Right atrium auricular region (tissue), 2 donors: ENCODE results near the gene ADIG. TPM values are rescaled to one million over a fixed set of nuclear protein-coding genes. Genes with fewer than 3 reads are reported as not detected.

Experiments used
- DNase-seq: peaks from one replicate; pipeline ENCODE4 v3.0.0-alpha.2; 2019; ENCODE audit warnings: low spot score
- H3K27ac ChIP-seq, 2 donors: fragments of 200-600 bp; sonication (generic); 1 replicate in 1 of 2; 2 replicates in 1 of 2; pipeline ENCODE4 v1.5.1; 2016 to 2019
- H3K27me3 ChIP-seq, 2 donors: fragments of 200-600 bp; sonication (generic); one replicate each; pipeline versions ENCODE4 v1.5.1 to v1.6.0; 2017 to 2019
- H3K36me3 ChIP-seq: fragments of 200-600 bp; sonication (generic); one replicate; pipeline ENCODE4 v1.5.1; 2016
- H3K4me1 ChIP-seq, 2 donors: fragments of 200-600 bp; sonication (generic); one replicate each; pipeline versions ENCODE4 v1.5.1 to v1.6.0; 2017 to 2019
- H3K4me3 ChIP-seq, 2 donors: fragments of 200-600 bp; sonication (generic); 1 replicate in 1 of 2; 2 replicates in 1 of 2; pipeline ENCODE4 v1.5.1; 2017 to 2019; ENCODE audit warnings: mild to moderate bottlenecking in 1 of 2, moderate library complexity in 1 of 2
- H3K9me3 ChIP-seq, 2 donors: fragments of 200-600 bp; sonication (generic); one replicate each; pipeline ENCODE4 v1.5.1; 2019
- total RNA-seq, 2 donors: library from RNA; depleted of rRNA; stranded (reverse); fragments of >200 nt; gene quantifications; one replicate each; pipeline ENCODE4 v1.1.0, GENCODE V29; 2016
- TF ChIP-seq, protein P1 (sequence below), 2 donors: fragments of 200-600 bp; sonication (generic); IDR thresholded peaks; one replicate each; pipeline ENCODE4 v1.5.1; 2019; ENCODE audit warnings: antibody characterized with exemption in 2 of 2

The ADIG gene
- total RNA-seq: not detected

DNA sequence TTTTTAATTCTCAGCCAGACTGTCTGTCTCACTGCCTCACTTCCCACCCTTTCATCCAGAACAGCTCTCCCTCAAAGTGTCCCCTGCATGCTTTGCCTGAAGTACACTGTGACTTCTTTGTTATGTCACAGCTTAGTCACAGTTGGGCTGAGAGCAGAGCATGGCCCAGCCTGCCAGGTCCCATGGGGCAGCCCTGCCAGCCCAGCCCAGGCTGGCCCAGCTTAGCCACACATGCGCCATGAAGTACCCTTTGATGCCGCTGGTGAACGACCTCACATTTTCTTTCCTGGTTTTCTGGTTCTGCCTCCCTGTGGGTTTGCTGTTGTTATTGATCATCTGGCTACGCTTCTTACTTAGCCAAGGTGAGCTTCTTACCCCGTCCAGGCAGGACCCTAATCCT lies at the start of gene ADIG:
TSS of gene ADIG (plus strand) at position 185 of the 400 bp plus-strand sequence. CDS start at position 239, 54 bp downstream.
- Histone ChIP-seq H3K4me3 (no peak within 1 kb of the TSS), H3K9me3 (no peaks in the 10 kb centered on the region), H3K27ac (peak within 1 kb of the TSS in 1 of 2 donors; percentile 4), H3K4me1 (peaks cover 0 to 27% of the 10 kb centered on the region in 2 donors), H3K36me3 (peaks cover 3% of the 10 kb centered on the region), H3K27me3 (no peaks in the 10 kb centered on the region)
- no peak for DNase-seq
- TF ChIP-seq, protein P1, sequence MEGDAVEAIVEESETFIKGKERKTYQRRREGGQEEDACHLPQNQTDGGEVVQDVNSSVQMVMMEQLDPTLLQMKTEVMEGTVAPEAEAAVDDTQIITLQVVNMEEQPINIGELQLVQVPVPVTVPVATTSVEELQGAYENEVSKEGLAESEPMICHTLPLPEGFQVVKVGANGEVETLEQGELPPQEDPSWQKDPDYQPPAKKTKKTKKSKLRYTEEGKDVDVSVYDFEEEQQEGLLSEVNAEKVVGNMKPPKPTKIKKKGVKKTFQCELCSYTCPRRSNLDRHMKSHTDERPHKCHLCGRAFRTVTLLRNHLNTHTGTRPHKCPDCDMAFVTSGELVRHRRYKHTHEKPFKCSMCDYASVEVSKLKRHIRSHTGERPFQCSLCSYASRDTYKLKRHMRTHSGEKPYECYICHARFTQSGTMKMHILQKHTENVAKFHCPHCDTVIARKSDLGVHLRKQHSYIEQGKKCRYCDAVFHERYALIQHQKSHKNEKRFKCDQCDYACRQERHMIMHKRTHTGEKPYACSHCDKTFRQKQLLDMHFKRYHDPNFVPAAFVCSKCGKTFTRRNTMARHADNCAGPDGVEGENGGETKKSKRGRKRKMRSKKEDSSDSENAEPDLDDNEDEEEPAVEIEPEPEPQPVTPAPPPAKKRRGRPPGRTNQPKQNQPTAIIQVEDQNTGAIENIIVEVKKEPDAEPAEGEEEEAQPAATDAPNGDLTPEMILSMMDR (IDR thresholded peaks at IDR 0.05): no peak

DNA sequence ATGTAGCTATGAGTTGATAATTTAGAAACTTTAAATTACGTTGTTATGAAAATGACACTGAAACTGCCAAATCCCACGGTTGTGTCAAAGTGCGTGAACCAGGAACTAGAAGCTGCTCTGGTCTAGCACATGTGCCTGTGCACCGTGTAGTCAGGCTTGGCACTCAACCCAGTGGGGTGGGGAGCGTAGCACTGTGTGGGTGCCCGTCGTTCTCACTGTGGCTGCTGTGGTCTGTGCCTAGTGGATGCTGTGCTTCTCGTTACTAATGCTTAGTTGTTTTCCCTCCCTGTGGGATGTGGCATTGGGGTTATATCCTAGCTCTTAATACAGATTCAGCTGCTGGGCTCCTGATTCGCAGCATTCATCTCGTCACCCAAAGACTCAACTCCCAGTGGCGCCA lies 46.2 kb upstream of the ADIG start:
- TF ChIP-seq, protein P1 (IDR thresholded peaks at IDR 0.05): no peak
- Histone ChIP-seq H3K27ac (no peak overlapping the region), H3K36me3 (peaks cover 83% of the 10 kb centered on the region), H3K27me3 (no peaks in the 10 kb centered on the region), H3K9me3 (no peaks in the 10 kb centered on the region), H3K4me1 (no peaks in the 10 kb centered on the region), H3K4me3 (no peak overlapping the region)
- DNase-seq: no peak

DNA sequence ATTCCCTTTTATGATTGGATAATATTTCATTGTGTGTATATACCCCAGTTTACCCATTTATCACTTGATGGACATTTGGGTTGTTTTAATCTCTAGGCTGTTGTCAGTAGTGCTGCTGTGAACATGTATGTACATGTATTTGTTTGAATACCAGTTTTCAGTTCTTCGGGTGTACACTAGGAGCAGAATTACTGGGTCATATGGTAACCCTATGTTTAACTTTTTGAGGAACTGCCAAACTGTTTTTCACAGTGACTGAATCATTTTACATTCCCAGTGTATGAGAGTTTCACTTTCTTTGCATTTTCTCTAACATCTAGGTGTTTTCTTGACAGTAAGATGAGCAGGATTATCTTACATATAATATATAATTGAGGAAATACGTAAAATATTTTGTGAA lies 44.7 kb upstream of the ADIG start:
- no peak overlapping the region for H3K4me3 ChIP-seq
- TF ChIP-seq, protein P1 (IDR thresholded peaks at IDR 0.05): no peak
- no peak overlapping the region for H3K27ac ChIP-seq
- no peak for DNase-seq
- H3K27me3 ChIP-seq: no peaks in the 10 kb centered on the region
- H3K4me1 ChIP-seq: no peaks in the 10 kb centered on the region
- H3K9me3 ChIP-seq: no peaks in the 10 kb centered on the region
- H3K36me3 ChIP-seq: peaks cover 78% of the 10 kb centered on the region

DNA sequence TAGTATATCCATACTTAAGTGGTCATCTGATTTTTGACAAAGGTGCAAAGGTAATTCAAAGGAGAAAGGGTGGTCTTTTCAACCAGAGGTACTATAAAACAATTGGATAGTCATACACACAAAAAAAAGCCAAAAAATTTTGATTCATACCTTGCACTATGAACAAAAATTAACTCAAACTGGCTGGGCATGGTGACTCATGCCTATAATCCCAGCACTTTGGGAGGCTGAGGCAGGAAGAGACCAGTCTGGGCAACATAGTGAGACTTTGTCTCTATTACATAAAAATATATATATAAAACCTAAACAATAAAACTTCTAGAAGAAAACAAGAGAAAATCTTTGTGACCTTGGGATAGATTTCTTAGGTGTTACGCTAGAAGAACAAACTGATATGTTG lies 43.8 kb upstream of the ADIG start:
- H3K4me1 ChIP-seq: no peaks in the 10 kb centered on the region
- no peaks in the 10 kb centered on the region for H3K27me3 ChIP-seq
- no peak overlapping the region for H3K27ac ChIP-seq
- DNase-seq: no peak
- no peaks in the 10 kb centered on the region for H3K9me3 ChIP-seq
- H3K36me3 ChIP-seq: peaks cover 78% of the 10 kb centered on the region
- H3K4me3 ChIP-seq: no peak overlapping the region
- TF ChIP-seq, protein P1 (IDR thresholded peaks at IDR 0.05): no peak

DNA sequence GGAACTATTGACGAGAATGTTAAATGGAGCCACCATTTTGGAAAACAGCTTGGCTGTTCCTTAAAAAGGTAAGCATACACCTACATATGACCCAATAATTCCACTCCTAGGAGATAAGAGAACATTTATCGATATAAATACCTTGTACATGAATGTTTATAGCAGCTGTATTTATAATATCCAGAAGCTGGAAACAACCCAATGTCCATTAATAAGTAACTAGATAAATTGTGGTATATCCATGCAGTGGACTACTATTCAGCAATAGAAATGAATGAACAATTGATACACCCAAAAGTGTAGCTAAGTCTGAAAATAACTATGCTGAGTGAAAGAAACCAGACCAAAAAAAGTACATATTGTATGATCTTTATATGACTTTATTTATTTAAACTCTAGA lies 42.2 kb upstream of the ADIG start:
- H3K27ac ChIP-seq: no peak overlapping the region
- TF ChIP-seq, protein P1 (IDR thresholded peaks at IDR 0.05): no peak
- peaks cover 73% of the 10 kb centered on the region for H3K36me3 ChIP-seq
- H3K27me3 ChIP-seq: no peaks in the 10 kb centered on the region
- DNase-seq: no peak
- no peaks in the 10 kb centered on the region for H3K4me1 ChIP-seq
- no peaks in the 10 kb centered on the region for H3K9me3 ChIP-seq
- no peak overlapping the region for H3K4me3 ChIP-seq
